ENCODE results near the gene NFIX.

The NFIX gene

DNA sequence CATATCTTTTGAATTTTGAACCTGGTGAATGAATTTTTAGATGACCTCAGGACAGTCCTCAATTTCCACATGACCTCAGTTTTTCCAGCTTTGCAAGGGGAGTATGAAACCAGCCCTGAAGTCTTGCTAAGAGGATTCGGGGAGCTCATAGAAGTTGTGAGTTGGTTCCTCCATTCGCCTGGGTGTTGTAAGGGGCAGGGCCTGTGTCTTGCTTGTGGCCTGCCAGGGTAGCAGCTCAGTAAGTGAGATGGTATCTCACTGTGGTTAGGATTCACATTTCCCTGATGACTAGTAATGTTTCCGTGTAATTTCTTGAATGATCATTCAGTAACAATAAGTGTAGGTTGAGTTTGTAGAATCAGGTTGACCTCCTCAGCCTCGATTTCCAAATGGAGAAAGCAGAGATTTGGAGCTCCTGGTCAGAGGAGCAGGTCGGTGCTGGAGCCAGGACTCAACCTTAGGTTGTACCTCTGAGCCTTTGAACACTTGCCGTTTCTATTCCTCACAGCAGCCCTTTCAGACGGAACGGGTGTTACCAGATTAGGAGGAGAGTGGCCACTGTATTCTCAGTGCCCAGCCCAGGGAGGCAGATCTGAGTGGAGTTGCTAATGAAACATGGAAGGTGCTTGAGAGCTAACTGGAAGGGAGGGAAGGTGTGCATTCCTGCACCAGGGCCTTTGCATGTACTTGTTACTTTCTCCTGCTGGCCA, 137.4 kb downstream of the NFIX start:
- H3K9me3 ChIP-seq (ENCODE audit: insufficient read depth, low read length): no peaks in the 10 kb centered on the region
- H3K27me3 ChIP-seq (ENCODE audit: low read depth, low read length): no peaks in the 10 kb centered on the region
- H3K27ac ChIP-seq (ENCODE audit: low read length): no peak overlapping the region
- H3K4me3 ChIP-seq (ENCODE audit: low read length): no peak overlapping the region
- peaks cover 60% of the 10 kb centered on the region for H4K20me1 ChIP-seq (ENCODE audit: insufficient read depth, low read length)
- peaks cover 23% of the 10 kb centered on the region for H3K36me3 ChIP-seq (replicated peaks; ENCODE audit: low read depth, low read length)
- H2AFZ ChIP-seq (ENCODE audit: low read depth, low read length): no peak overlapping the region
- peaks cover 73% of the 10 kb centered on the region for H3K79me2 ChIP-seq (ENCODE audit: low read length)
- no peak overlapping the region for H3K9ac ChIP-seq (ENCODE audit: low read length)
- no peak overlapping the region for H3K4me2 ChIP-seq (ENCODE audit: low read length)
- TF ChIP-seq, protein P1, sequence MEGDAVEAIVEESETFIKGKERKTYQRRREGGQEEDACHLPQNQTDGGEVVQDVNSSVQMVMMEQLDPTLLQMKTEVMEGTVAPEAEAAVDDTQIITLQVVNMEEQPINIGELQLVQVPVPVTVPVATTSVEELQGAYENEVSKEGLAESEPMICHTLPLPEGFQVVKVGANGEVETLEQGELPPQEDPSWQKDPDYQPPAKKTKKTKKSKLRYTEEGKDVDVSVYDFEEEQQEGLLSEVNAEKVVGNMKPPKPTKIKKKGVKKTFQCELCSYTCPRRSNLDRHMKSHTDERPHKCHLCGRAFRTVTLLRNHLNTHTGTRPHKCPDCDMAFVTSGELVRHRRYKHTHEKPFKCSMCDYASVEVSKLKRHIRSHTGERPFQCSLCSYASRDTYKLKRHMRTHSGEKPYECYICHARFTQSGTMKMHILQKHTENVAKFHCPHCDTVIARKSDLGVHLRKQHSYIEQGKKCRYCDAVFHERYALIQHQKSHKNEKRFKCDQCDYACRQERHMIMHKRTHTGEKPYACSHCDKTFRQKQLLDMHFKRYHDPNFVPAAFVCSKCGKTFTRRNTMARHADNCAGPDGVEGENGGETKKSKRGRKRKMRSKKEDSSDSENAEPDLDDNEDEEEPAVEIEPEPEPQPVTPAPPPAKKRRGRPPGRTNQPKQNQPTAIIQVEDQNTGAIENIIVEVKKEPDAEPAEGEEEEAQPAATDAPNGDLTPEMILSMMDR (IDR thresholded peaks at IDR 0.05; ENCODE audit: low read depth, low read length): no peak
- TF ChIP-seq EZH2phosphoT487 (IDR thresholded peaks at IDR 0.05; ENCODE audit: low read depth): no peak
- no peaks in the 10 kb centered on the region for H3K4me1 ChIP-seq (ENCODE audit: low read length)

DNA sequence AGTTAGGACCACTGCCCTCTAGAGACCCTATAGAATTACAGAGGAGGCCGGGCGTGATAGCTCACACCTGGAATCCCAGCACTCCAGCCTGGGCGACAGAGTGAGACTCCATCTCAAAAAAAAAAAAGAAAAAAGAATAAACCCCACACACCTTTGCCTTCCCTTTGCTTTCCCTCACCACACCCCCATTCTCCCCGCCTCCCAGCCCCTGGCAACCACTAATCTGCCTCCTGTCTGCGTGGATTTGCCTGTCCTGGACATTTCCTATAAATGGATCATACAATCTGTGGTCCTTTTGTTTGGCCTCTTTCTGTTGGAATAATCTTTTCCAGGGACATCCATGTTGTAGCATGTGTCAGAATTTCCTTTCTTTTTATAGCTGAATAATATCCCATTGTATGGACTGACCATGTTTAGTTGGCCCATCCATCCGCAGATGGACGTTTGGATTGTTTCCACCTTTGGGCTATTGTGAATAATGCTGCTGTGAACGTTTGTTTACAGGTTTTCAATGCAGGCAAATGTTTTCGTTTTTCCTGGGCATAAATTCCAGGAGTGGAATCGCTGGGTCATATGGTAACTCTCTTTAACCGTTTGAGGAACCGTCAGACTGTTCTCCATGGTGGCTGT, 138.1 kb downstream of the NFIX start:
- H2AFZ ChIP-seq (ENCODE audit: low read depth, low read length): no peak overlapping the region
- H3K9me3 ChIP-seq (ENCODE audit: insufficient read depth, low read length): no peaks in the 10 kb centered on the region
- no peak overlapping the region for H3K9ac ChIP-seq (ENCODE audit: low read length)
- no peak overlapping the region for H3K27ac ChIP-seq (ENCODE audit: low read length)
- peaks cover 66% of the 10 kb centered on the region for H3K79me2 ChIP-seq (ENCODE audit: low read length)
- no peaks in the 10 kb centered on the region for H3K4me1 ChIP-seq (ENCODE audit: low read length)
- H4K20me1 ChIP-seq (ENCODE audit: insufficient read depth, low read length): peaks cover 53% of the 10 kb centered on the region
- no peak overlapping the region for H3K4me3 ChIP-seq (ENCODE audit: low read length)
- H3K27me3 ChIP-seq (ENCODE audit: low read depth, low read length): no peaks in the 10 kb centered on the region
- TF ChIP-seq EZH2phosphoT487 (IDR thresholded peaks at IDR 0.05; ENCODE audit: low read depth): no peak
- TF ChIP-seq, protein P1 (IDR thresholded peaks at IDR 0.05; ENCODE audit: low read depth, low read length): no peak
- H3K4me2 ChIP-seq (ENCODE audit: low read length): no peak overlapping the region
- H3K36me3 ChIP-seq (replicated peaks; ENCODE audit: low read depth, low read length): peaks cover 30% of the 10 kb centered on the region

DNA sequence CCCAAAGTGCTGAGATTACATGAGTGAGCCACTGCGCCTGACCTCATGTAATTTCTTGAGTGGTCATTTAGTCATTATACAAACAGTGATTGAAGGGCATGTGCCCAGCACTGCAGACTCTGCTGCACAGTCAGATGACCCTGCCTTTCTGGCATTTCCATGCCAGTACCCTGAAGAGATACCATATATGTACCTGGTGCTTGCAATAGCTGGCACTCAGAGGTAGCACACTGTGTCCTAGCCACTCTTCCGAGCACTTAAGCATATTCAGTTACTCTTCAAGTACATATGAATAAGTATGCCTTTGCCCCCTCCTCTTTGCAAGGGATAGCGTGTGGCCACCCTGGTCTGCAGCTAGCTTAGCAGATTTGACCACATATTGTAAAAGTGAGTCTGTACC, 139.4 kb downstream of the NFIX start:
- Histone ChIP-seq H3K36me3 (replicated peaks; ENCODE audit: low read depth, low read length) (peaks cover 36% of the 10 kb centered on the region), H3K4me2 (ENCODE audit: low read length) (no peak overlapping the region), H3K9ac (ENCODE audit: low read length) (no peak overlapping the region), H3K4me1 (ENCODE audit: low read length) (no peaks in the 10 kb centered on the region), H3K79me2 (ENCODE audit: low read length) (peaks cover 53% of the 10 kb centered on the region), H3K9me3 (ENCODE audit: insufficient read depth, low read length) (no peaks in the 10 kb centered on the region), H4K20me1 (ENCODE audit: insufficient read depth, low read length) (peaks cover 41% of the 10 kb centered on the region), H3K27ac (ENCODE audit: low read length) (no peak overlapping the region), H2AFZ (ENCODE audit: low read depth, low read length) (no peak overlapping the region), H3K27me3 (ENCODE audit: low read depth, low read length) (no peaks in the 10 kb centered on the region), H3K4me3 (ENCODE audit: low read length) (no peak overlapping the region)
- TF ChIP-seq EZH2phosphoT487 (IDR thresholded peaks at IDR 0.05; ENCODE audit: low read depth): no peak
- TF ChIP-seq, protein P1 (IDR thresholded peaks at IDR 0.05; ENCODE audit: low read depth, low read length): no peak

All from OCI-LY3 (cell line).